Measurements from ENCODE around the gene TMPRSS9.

TMPRSS9 gene

GRCh38 chr19:2329501-2329916 lies 30.6 kb upstream of the TMPRSS9 start:
- DNase-seq (ENCODE audit: low read depth in 2 of 2), result no peak

GRCh38 chr19:2330255-2330631 lies 29.8 kb upstream of the TMPRSS9 start:
- DNase-seq (ENCODE audit: low read depth in 2 of 2), result no peak

GRCh38 chr19:2330632-2331284 lies 29.3 kb upstream of the TMPRSS9 start:
- no peak for DNase-seq (ENCODE audit: low read depth in 2 of 2)

GRCh38 chr19:2331601-2332246 lies 28.3 kb upstream of the TMPRSS9 start:
- no peak for DNase-seq (ENCODE audit: low read depth in 2 of 2)

GRCh38 chr19:2332341-2333026 lies 27.6 kb upstream of the TMPRSS9 start:
- DNase-seq (ENCODE audit: low read depth in 2 of 2), result no peak

GRCh38 chr19:2333027-2333806 lies 26.8 kb upstream of the TMPRSS9 start:
- no peak for DNase-seq (ENCODE audit: low read depth in 2 of 2)

GRCh38 chr19:2333807-2334211 lies 26.3 kb upstream of the TMPRSS9 start:
- no peak for DNase-seq (ENCODE audit: low read depth in 2 of 2)

- DNase-seq (ENCODE audit: low read depth in 2 of 2), result no peak
Measured at GRCh38 chr19:2334426-2334825, 25.6 kb upstream of the TMPRSS9 start.

- DNase-seq (ENCODE audit: low read depth in 2 of 2), result no peak
Measured at GRCh38 chr19:2334986-2335846, 24.8 kb upstream of the TMPRSS9 start.

- DNase-seq (ENCODE audit: low read depth in 2 of 2), result no peak
Measured at GRCh38 chr19:2335848-2336247, 24.2 kb upstream of the TMPRSS9 start.

- no peak for DNase-seq (ENCODE audit: low read depth in 2 of 2)
Measured at GRCh38 chr19:2336528-2337328, 23.3 kb upstream of the TMPRSS9 start.

- DNase-seq (ENCODE audit: low read depth in 2 of 2), result no peak
Measured at GRCh38 chr19:2337329-2337707, 22.7 kb upstream of the TMPRSS9 start.

- no peak for DNase-seq (ENCODE audit: low read depth in 2 of 2)
Measured at GRCh38 chr19:2338055-2338615, 21.9 kb upstream of the TMPRSS9 start.

GRCh38 chr19:2338751-2339643 lies 21.1 kb upstream of the TMPRSS9 start:
- no peak for DNase-seq (ENCODE audit: low read depth in 2 of 2)

- DNase-seq (ENCODE audit: low read depth in 2 of 2), result no peak
Measured at GRCh38 chr19:2339644-2340310, 20.3 kb upstream of the TMPRSS9 start.

- DNase-seq (ENCODE audit: low read depth in 2 of 2), result no peak
Measured at GRCh38 chr19:2340496-2341243, 19.4 kb upstream of the TMPRSS9 start.

- no peak for DNase-seq (ENCODE audit: low read depth in 2 of 2)
Measured at GRCh38 chr19:2341244-2341751, 18.8 kb upstream of the TMPRSS9 start.

GRCh38 chr19:2341982-2342381 lies 18.1 kb upstream of the TMPRSS9 start:
- no peak for DNase-seq (ENCODE audit: low read depth in 2 of 2)
